HEK293 (cell line): ENCODE results near the gene FOLR1.

Source experiments
- CTCF ChIA-PET: fragments of 350-600 bp; formaldehyde crosslinking; extraction: SDS; loops from one replicate; lab custom pipeline; 2021; ENCODE audit warnings: antibody characterized with exemption; lab: Yijun Ruan, JAX
- POLR2A ChIA-PET: fragments of 300-600 bp; formaldehyde crosslinking; extraction: SDS; loops from one replicate; lab custom pipeline; 2020; ENCODE audit warnings: antibody characterized with exemption, inconsistent platforms; lab: Yijun Ruan, JAX
- H3K27ac ChIP-seq: fragments of 200-500 bp; sonication (Bioruptor generic); 2 replicates; pipeline ENCODE4 v1.5.1; 2014; ENCODE audit warnings: low read depth, low read length, control low read depth, inconsistent platforms; ENCODE audit errors: extremely low read depth
- H3K36me3 ChIP-seq, 2 experiments: fragments of 200-500 bp in 1 of 2; sonication (Bioruptor generic) in 1 of 2; 1 replicate in 1 of 2; 2 replicates in 1 of 2; pipeline ENCODE4 v1.5.1; 2014 to 2017; ENCODE audit warnings: inconsistent platforms in 2 of 2, low read length in 2 of 2; ENCODE audit not compliant: control insufficient read depth in 2 of 2, insufficient read depth in 1 of 2
- H3K4me1 ChIP-seq: fragments of 200-500 bp; sonication (Bioruptor generic); 2 replicates; pipeline ENCODE4 v1.5.1; 2014; ENCODE audit warnings: mild to moderate bottlenecking, low read length, inconsistent platforms; ENCODE audit not compliant: control insufficient read depth, insufficient read depth
- H3K4me3 ChIP-seq: 2 replicates; pipeline ENCODE4 v1.5.1; 2011; ENCODE audit warnings: low read depth, mild to moderate bottlenecking, control low read depth, low read length, moderate library complexity
- H3K9me3 ChIP-seq: fragments of 200-500 bp; sonication (Bioruptor generic); 2 replicates; pipeline ENCODE4 v1.5.1; 2014; ENCODE audit warnings: low read depth, low read length, inconsistent platforms; ENCODE audit not compliant: control insufficient read depth, insufficient read depth
- BCL11A ChIP-seq: fragments of 450-650 bp; formaldehyde crosslinking; IDR thresholded peaks from 2 replicates; pipeline ENCODE4 v1.5.1; 2016; ENCODE audit warnings: low read depth, missing biosample characterization, missing genetic modification characterization
- SP2 ChIP-seq: fragments of 450-650 bp; formaldehyde crosslinking; IDR thresholded peaks from 2 replicates; pipeline ENCODE4 v1.5.1; 2016; ENCODE audit warnings: missing biosample characterization, missing genetic modification characterization
- ZNF132 ChIP-seq: fragments of 450-650 bp; formaldehyde crosslinking; IDR thresholded peaks from 2 replicates; pipeline ENCODE4 v1.5.1; 2017; ENCODE audit warnings: missing biosample characterization, missing genetic modification characterization, borderline replicate concordance
- ZNF16 ChIP-seq: fragments of 450-650 bp; formaldehyde crosslinking; IDR thresholded peaks from 2 replicates; pipeline ENCODE4 v1.5.1; 2016; ENCODE audit warnings: low read depth, missing biosample characterization, missing genetic modification characterization
- ZNF175 ChIP-seq: fragments of 450-650 bp; formaldehyde crosslinking; IDR thresholded peaks from 2 replicates; pipeline ENCODE4 v1.5.1; 2016; ENCODE audit warnings: missing biosample characterization, missing genetic modification characterization
- ZNF19 ChIP-seq: fragments of 450-650 bp; formaldehyde crosslinking; IDR thresholded peaks from 2 replicates; pipeline ENCODE4; 2016; ENCODE audit warnings: missing biosample characterization, missing genetic modification characterization, low read depth
- ZNF2 ChIP-seq: fragments of 450-650 bp; formaldehyde crosslinking; IDR thresholded peaks from 2 replicates; pipeline ENCODE4 v1.5.1; 2016; ENCODE audit warnings: missing biosample characterization, missing genetic modification characterization
- ZNF391 ChIP-seq: fragments of 450-650 bp; formaldehyde crosslinking; IDR thresholded peaks from 2 replicates; pipeline ENCODE4 v1.5.1; 2016; ENCODE audit warnings: low read depth, missing biosample characterization, missing genetic modification characterization, borderline replicate concordance
- ZNF423 ChIP-seq: fragments of 450-650 bp; formaldehyde crosslinking; IDR thresholded peaks from 2 replicates; pipeline ENCODE4 v1.5.1; 2016; ENCODE audit warnings: missing biosample characterization, missing genetic modification characterization
- ZNF521 ChIP-seq: fragments of 450-650 bp; formaldehyde crosslinking; IDR thresholded peaks from 2 replicates; pipeline ENCODE4 v1.5.1; 2017; ENCODE audit warnings: missing biosample characterization, mild to moderate bottlenecking, missing genetic modification characterization
- ZNF626 ChIP-seq: fragments of 450-650 bp; sonication (Bioruptor Pico); formaldehyde crosslinking; IDR thresholded peaks from 2 replicates; pipeline ENCODE4 v1.5.1; 2018; ENCODE audit warnings: missing biosample characterization, missing genetic modification characterization, inconsistent platforms
- ZNF768 ChIP-seq: fragments of 450-650 bp; formaldehyde crosslinking; IDR thresholded peaks from 2 replicates; pipeline ENCODE4 v1.5.1; 2018; ENCODE audit warnings: missing biosample characterization, mild to moderate bottlenecking, missing genetic modification characterization
- ZNF830 ChIP-seq: fragments of 450-650 bp; IDR thresholded peaks from 2 replicates; pipeline ENCODE4 v1.5.0; 2018; ENCODE audit warnings: missing biosample characterization, missing genetic modification characterization, low read depth, mild to moderate bottlenecking, moderate library complexity
- ZSCAN16 ChIP-seq: fragments of 450-650 bp; formaldehyde crosslinking; IDR thresholded peaks from 2 replicates; pipeline ENCODE4 v1.5.1; 2016; ENCODE audit warnings: missing biosample characterization, missing genetic modification characterization
- TF ChIP-seq, protein P1 (sequence below): fragments of 450-650 bp; formaldehyde crosslinking; IDR thresholded peaks from 2 replicates; pipeline ENCODE4 v1.5.1; 2017; ENCODE audit warnings: missing biosample characterization, missing genetic modification characterization
- TF ChIP-seq, protein P2 (sequence below): fragments of 450-650 bp; formaldehyde crosslinking; IDR thresholded peaks from 2 replicates; pipeline ENCODE4 v1.5.1; 2017; ENCODE audit warnings: missing biosample characterization, missing genetic modification characterization
- TF ChIP-seq, protein P3 (sequence below): fragments of 450-650 bp; formaldehyde crosslinking; IDR thresholded peaks from 2 replicates; pipeline ENCODE4 v1.5.1; 2017; ENCODE audit warnings: missing biosample characterization, missing genetic modification characterization
- TF ChIP-seq, protein P4 (sequence below): fragments of 450-650 bp; formaldehyde crosslinking; optimal IDR thresholded peaks from 2 replicates; pipeline ENCODE3; 2016; ENCODE audit warnings: missing biosample characterization, mild to moderate bottlenecking, missing genetic modification characterization
- TF ChIP-seq, protein P5 (sequence below): fragments of 450-650 bp; formaldehyde crosslinking; IDR thresholded peaks from 2 replicates; pipeline ENCODE4 v1.5.1; 2016; ENCODE audit warnings: missing biosample characterization, missing genetic modification characterization

Gene FOLR1

DNA sequence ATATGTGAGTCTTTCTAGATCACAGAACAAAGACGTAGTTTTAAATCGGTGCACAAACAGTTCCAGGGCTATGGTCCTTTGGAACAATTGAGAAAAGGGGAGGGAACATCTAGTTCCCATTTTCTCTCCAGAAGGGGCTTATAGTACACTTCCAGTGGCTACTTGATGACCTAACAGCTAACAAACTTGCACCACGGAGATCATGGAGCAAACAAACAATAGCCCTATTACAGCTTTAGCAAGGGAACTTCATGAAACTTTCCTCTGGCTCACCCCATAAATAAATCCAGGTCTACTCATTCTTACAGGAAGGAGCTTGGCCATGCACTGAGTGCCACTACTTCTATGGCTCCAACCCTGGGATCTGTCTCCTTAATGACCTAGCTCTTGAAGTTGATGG lies 16.3 kb downstream of the FOLR1 start:
- POLR2A ChIA-PET, result interaction anchor here (1.1 kb wide), 1 partner anchor 15 kb away, joined by 3 read pairs; no protein-coding TSS in a partner anchor
- H3K27ac ChIP-seq, result no peak overlapping the region
- no peaks in the 10 kb centered on the region for H3K4me1 ChIP-seq
- no peaks in the 10 kb centered on the region for H3K36me3 ChIP-seq
- no peak overlapping the region for H3K4me3 ChIP-seq
- no peaks in the 10 kb centered on the region for H3K9me3 ChIP-seq
- CTCF ChIA-PET, result interaction anchor here (1.3 kb wide), 1 partner anchor 206 kb away, joined by 6 read pairs; no protein-coding TSS in a partner anchor
- TF ChIP-seq BCL11A (tag by site-specific recombination) (no peak), ZNF2 (tag by site-specific recombination) (no peak), ZNF626 (tag by site-specific recombination) (no peak), ZNF16 (tag by site-specific recombination) (no peak), ZNF175 (tag by site-specific recombination) (no peak), ZNF19 (no peak), ZNF391 (tag by site-specific recombination) (no peak), ZNF521 (tag by site-specific recombination) (no peak), SP2 (tag by site-specific recombination) (no peak), ZNF423 (no peak), ZNF830 (no peak), ZSCAN16 (no peak), ZNF768 (no peak), ZNF132 (tag by site-specific recombination) (no peak)
- TF ChIP-seq, protein P1, sequence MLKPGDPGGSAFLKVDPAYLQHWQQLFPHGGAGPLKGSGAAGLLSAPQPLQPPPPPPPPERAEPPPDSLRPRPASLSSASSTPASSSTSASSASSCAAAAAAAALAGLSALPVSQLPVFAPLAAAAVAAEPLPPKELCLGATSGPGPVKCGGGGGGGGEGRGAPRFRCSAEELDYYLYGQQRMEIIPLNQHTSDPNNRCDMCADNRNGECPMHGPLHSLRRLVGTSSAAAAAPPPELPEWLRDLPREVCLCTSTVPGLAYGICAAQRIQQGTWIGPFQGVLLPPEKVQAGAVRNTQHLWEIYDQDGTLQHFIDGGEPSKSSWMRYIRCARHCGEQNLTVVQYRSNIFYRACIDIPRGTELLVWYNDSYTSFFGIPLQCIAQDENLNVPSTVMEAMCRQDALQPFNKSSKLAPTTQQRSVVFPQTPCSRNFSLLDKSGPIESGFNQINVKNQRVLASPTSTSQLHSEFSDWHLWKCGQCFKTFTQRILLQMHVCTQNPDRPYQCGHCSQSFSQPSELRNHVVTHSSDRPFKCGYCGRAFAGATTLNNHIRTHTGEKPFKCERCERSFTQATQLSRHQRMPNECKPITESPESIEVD, result no peak
- TF ChIP-seq, protein P2, sequence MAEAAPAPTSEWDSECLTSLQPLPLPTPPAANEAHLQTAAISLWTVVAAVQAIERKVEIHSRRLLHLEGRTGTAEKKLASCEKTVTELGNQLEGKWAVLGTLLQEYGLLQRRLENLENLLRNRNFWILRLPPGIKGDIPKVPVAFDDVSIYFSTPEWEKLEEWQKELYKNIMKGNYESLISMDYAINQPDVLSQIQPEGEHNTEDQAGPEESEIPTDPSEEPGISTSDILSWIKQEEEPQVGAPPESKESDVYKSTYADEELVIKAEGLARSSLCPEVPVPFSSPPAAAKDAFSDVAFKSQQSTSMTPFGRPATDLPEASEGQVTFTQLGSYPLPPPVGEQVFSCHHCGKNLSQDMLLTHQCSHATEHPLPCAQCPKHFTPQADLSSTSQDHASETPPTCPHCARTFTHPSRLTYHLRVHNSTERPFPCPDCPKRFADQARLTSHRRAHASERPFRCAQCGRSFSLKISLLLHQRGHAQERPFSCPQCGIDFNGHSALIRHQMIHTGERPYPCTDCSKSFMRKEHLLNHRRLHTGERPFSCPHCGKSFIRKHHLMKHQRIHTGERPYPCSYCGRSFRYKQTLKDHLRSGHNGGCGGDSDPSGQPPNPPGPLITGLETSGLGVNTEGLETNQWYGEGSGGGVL (tag by site-specific recombination), result no peak
- TF ChIP-seq, protein P3, sequence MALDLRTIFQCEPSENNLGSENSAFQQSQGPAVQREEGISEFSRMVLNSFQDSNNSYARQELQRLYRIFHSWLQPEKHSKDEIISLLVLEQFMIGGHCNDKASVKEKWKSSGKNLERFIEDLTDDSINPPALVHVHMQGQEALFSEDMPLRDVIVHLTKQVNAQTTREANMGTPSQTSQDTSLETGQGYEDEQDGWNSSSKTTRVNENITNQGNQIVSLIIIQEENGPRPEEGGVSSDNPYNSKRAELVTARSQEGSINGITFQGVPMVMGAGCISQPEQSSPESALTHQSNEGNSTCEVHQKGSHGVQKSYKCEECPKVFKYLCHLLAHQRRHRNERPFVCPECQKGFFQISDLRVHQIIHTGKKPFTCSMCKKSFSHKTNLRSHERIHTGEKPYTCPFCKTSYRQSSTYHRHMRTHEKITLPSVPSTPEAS (tag by site-specific recombination), result no peak
- TF ChIP-seq, protein P4, sequence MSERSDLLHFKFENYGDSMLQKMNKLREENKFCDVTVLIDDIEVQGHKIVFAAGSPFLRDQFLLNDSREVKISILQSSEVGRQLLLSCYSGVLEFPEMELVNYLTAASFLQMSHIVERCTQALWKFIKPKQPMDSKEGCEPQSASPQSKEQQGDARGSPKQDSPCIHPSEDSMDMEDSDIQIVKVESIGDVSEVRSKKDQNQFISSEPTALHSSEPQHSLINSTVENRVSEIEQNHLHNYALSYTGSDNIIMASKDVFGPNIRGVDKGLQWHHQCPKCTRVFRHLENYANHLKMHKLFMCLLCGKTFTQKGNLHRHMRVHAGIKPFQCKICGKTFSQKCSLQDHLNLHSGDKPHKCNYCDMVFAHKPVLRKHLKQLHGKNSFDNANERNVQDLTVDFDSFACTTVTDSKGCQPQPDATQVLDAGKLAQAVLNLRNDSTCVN, result no peak
- TF ChIP-seq, protein P5, sequence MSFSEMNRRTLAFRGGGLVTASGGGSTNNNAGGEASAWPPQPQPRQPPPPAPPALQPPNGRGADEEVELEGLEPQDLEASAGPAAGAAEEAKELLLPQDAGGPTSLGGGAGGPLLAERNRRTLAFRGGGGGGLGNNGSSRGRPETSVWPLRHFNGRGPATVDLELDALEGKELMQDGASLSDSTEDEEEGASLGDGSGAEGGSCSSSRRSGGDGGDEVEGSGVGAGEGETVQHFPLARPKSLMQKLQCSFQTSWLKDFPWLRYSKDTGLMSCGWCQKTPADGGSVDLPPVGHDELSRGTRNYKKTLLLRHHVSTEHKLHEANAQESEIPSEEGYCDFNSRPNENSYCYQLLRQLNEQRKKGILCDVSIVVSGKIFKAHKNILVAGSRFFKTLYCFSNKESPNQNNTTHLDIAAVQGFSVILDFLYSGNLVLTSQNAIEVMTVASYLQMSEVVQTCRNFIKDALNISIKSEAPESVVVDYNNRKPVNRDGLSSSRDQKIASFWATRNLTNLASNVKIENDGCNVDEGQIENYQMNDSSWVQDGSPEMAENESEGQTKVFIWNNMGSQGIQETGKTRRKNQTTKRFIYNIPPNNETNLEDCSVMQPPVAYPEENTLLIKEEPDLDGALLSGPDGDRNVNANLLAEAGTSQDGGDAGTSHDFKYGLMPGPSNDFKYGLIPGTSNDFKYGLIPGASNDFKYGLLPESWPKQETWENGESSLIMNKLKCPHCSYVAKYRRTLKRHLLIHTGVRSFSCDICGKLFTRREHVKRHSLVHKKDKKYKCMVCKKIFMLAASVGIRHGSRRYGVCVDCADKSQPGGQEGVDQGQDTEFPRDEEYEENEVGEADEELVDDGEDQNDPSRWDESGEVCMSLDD, result no peak
- TF ChIP-seq, all 188 proteins: peak for 0
